Breast epithelium (tissue), 3 donors: ENCODE measurements around the gene HAT1.

ENCODE experiments used
- POLR2A ChIP-seq: fragments of 450-650 bp; IDR thresholded peaks from one replicate; pipeline ENCODE4 v1.6.1; 2016; ENCODE audit warnings: antibody characterized with exemption, mild to moderate bottlenecking, moderate library complexity
- TF ChIP-seq, protein P1 (sequence below), 3 donors: fragments of 450-650 bp; IDR thresholded peaks; one replicate each; pipeline ENCODE4 v1.5.1; 2016 to 2017; ENCODE audit warnings: antibody characterized with exemption in 3 of 3, mild to moderate bottlenecking in 3 of 3, moderate library complexity in 3 of 3

GRCh38 chr2:171921970-171922229 lies 361 bp upstream of the HAT1 start:
- TF ChIP-seq, protein P1, sequence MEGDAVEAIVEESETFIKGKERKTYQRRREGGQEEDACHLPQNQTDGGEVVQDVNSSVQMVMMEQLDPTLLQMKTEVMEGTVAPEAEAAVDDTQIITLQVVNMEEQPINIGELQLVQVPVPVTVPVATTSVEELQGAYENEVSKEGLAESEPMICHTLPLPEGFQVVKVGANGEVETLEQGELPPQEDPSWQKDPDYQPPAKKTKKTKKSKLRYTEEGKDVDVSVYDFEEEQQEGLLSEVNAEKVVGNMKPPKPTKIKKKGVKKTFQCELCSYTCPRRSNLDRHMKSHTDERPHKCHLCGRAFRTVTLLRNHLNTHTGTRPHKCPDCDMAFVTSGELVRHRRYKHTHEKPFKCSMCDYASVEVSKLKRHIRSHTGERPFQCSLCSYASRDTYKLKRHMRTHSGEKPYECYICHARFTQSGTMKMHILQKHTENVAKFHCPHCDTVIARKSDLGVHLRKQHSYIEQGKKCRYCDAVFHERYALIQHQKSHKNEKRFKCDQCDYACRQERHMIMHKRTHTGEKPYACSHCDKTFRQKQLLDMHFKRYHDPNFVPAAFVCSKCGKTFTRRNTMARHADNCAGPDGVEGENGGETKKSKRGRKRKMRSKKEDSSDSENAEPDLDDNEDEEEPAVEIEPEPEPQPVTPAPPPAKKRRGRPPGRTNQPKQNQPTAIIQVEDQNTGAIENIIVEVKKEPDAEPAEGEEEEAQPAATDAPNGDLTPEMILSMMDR (IDR thresholded peaks at IDR 0.05) = no peak
- no peak for TF ChIP-seq POLR2A
